ENCODE measurements around the gene TASOR.

The TASOR gene

DNA sequence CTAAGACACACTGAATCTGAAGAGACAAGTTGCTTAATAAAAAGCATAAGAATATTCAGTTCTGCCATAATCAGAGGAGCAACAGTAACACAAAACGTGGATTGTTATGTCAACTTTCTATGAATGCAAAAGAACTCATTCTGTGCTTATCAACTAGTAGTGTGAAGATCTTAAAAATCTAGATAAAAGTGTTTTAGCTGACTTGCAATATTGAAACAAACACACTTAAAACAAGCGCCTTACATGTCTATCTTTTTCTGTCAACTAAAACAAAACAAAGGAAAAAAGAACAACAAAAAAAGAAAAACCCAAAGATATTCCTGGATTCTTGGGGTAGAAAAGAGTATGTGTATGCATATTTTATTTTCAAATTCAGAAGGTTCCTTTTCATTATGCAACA, 37.7 kb downstream of the TASOR start:
- TF ChIP-seq TEAD4 (IDR thresholded peaks at IDR 0.05) = no peak

DNA sequence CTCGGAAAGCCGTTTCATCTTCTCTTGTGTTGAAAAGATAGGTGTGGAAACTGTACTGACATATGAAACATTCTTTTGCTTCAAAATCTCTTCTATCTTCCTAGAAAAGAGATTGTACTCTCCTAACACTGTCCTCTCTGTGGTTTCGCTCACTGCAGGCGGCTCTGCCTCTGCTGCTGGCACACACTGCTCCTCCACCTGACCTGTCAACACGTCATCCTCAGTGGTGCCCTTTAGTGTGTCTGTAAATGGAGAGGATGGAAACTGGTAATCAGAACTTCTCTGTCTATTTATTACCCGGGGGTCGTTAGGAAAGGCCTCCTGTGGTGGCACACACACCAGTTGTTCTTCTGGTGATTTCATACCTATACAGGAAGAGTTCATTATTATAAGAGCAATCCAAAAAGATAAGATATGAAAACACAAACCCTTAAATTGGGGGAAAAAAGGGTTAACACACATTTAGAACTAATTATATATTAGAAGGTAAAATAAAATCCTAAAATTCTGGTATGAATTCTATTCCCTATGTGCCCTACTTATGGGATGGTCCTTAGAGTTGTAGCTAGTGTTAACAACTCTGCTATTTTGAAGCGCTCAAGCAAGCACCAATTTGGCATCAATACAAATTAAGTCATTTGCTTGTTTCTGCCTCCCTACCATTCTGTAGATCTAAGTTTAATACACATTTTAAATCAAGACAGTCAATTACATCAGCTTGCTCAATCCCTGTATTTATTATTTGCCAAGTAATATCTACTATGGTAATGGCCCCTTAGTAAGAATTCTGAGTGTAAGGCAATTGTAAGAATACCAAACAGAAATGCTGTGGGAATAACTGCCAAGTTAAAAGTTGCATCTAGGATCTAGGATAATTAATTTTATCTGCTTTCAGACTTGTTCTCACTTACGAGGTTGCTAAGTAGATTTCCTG, 49.2 kb downstream of the TASOR start:
- TF ChIP-seq, protein P1, sequence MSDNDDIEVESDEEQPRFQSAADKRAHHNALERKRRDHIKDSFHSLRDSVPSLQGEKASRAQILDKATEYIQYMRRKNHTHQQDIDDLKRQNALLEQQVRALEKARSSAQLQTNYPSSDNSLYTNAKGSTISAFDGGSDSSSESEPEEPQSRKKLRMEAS (IDR thresholded peaks at IDR 0.05) = no peak
- no peak for TF ChIP-seq EGR1 (IDR thresholded peaks at IDR 0.05)
- TF ChIP-seq TAF1 (IDR thresholded peaks at IDR 0.05; ENCODE audit: low read depth) = no peak
- TF ChIP-seq NFIC (IDR thresholded peaks at IDR 0.05) = no peak
- no peak for TF ChIP-seq YY1 (IDR thresholded peaks at IDR 0.05; ENCODE audit: low read depth)
- TF ChIP-seq USF1 (IDR thresholded peaks at IDR 0.05) = no peak
- TF ChIP-seq TCF12 (IDR thresholded peaks at IDR 0.05; ENCODE audit: low read depth) = no peak
- TF ChIP-seq CREB1 (IDR thresholded peaks at IDR 0.05; ENCODE audit: low read depth) = no peak
- TF ChIP-seq CEBPB (IDR thresholded peaks at IDR 0.05) = no peak
